ENCODE results near the gene SH2B3. TPM values are rescaled to one million over a fixed set of nuclear protein-coding genes. Genes with fewer than 3 reads are reported as not detected.
A peak's percentile ranks its signal among the peaks of the same experiment; 100 is the strongest.

The SH2B3 gene
- total and polyA plus RNA-seq, 2 donors (not counting 3 experiments of a cell fraction or from before 2014, with no cell fraction given), result 63.1 to 97.9 TPM

- Histone ChIP-seq H3K79me2 (ENCODE audit: control insufficient read depth, insufficient read depth, low read length) (no peaks in the 10 kb centered on the region), H3K4me1 (ENCODE audit: control insufficient read depth, extremely low read depth, insufficient read depth, low read length) (no peaks in the 10 kb centered on the region), H3K4me3 (replicated peaks in 1 of 3; ENCODE audit: insufficient read depth in 1 of 3, low read depth in 1 of 3, low read length in 3 of 3) (no peak overlapping the region), H3K36me3 (ENCODE audit: control insufficient read depth in 2 of 2, extremely low read depth in 1 of 2, insufficient read depth in 2 of 2, low read length in 2 of 2) (peaks cover 2 to 4% of the 10 kb centered on the region in 2 experiments), H3K4me2 (ENCODE audit: insufficient read depth, low read length) (no peak overlapping the region), H3K27me3 (ENCODE audit: control insufficient read depth in 2 of 2, insufficient read depth in 2 of 2, low read length in 2 of 2) (no peaks in the 10 kb centered on the region), H3K9me3 (replicated peaks; ENCODE audit: control insufficient read depth, insufficient read depth, low read length) (no peaks in the 10 kb centered on the region), H3K27ac (ENCODE audit: insufficient read depth, low read depth, low read length) (no peak overlapping the region), H2AFZ (ENCODE audit: low read depth, low read length) (no peak overlapping the region), H3K9ac (replicated peaks; ENCODE audit: extremely low read depth, insufficient read depth, low read length) (no peak overlapping the region), H4K20me1 (replicated peaks; ENCODE audit: control insufficient read depth, extremely low read depth, insufficient read depth, low read length) (no peaks in the 10 kb centered on the region), H3K9me1 (replicated peaks; ENCODE audit: control insufficient read depth, extremely low read depth, insufficient read depth, low read length) (no peaks in the 10 kb centered on the region)
- CTCF ChIA-PET, result interaction anchor here (0.7 to 3.9 kb wide), 5 partner anchors 9 to 65 kb away, joined by 3 to 23 read pairs (median 4); no protein-coding TSS in a partner anchor
- no TSS peak for BruUV-seq (replicated peaks)
- no peak for FAIRE-seq
- intact Hi-C loops (cut with micrococcal nuclease) (no loop called here), dilution Hi-C loops (cut with MboI; ENCODE audit: extremely low pct_ligation_motif_present, low sequenced_read_pairs) (no loop called here)
- TF ChIP-seq FOS (IDR thresholded peaks at IDR 0.05; ENCODE audit: borderline replicate concordance, insufficient read depth, low read length) (no peak), MYC (IDR thresholded peaks at IDR 0.05; ENCODE audit: low read depth, low read length) (no peak), POLR2A (IDR thresholded peaks at IDR 0.05; ENCODE audit: low read depth, low read length) (no peak)
- POLR2A ChIA-PET, result no interaction called here
- no peak for DNase-seq (ENCODE audit: low read depth, low spot score)
These were observed 56.6 kb downstream of the SH2B3 start for GRCh38 chr12:111462210-111462769.

GRCh38 chr12:111467092-111467856 is 61.6 kb downstream of the SH2B3 start:
- BruUV-seq (replicated peaks), result no TSS peak
- POLR2A ChIA-PET, result no interaction called here
- intact Hi-C loops (cut with micrococcal nuclease), result no loop called here
- dilution Hi-C loops (cut with MboI; ENCODE audit: extremely low pct_ligation_motif_present, low sequenced_read_pairs), result no loop called here
- Histone ChIP-seq H3K27ac (ENCODE audit: insufficient read depth, low read depth, low read length) (peak overlapping the region; percentile 9), H4K20me1 (replicated peaks; ENCODE audit: control insufficient read depth, extremely low read depth, insufficient read depth, low read length) (no peaks in the 10 kb centered on the region), H3K79me2 (ENCODE audit: control insufficient read depth, insufficient read depth, low read length) (no peaks in the 10 kb centered on the region), H3K27me3 (ENCODE audit: control insufficient read depth in 2 of 2, insufficient read depth in 2 of 2, low read length in 2 of 2) (no peaks in the 10 kb centered on the region), H3K9me1 (replicated peaks; ENCODE audit: control insufficient read depth, extremely low read depth, insufficient read depth, low read length) (no peaks in the 10 kb centered on the region), H3K4me3 (replicated peaks in 1 of 3; ENCODE audit: insufficient read depth in 1 of 3, low read depth in 1 of 3, low read length in 3 of 3) (no peak overlapping the region), H3K9me3 (replicated peaks; ENCODE audit: control insufficient read depth, insufficient read depth, low read length) (no peaks in the 10 kb centered on the region), H3K9ac (replicated peaks; ENCODE audit: extremely low read depth, insufficient read depth, low read length) (no peak overlapping the region), H3K36me3 (ENCODE audit: control insufficient read depth in 2 of 2, extremely low read depth in 1 of 2, insufficient read depth in 2 of 2, low read length in 2 of 2) (peaks cover 0 to 13% of the 10 kb centered on the region in 2 experiments), H3K4me1 (ENCODE audit: control insufficient read depth, extremely low read depth, insufficient read depth, low read length) (peaks cover 3% of the 10 kb centered on the region), H3K4me2 (ENCODE audit: insufficient read depth, low read length) (no peak overlapping the region), H2AFZ (ENCODE audit: low read depth, low read length) (no peak overlapping the region)
- TF ChIP-seq POLR2AphosphoS5 (IDR thresholded peaks at IDR 0.05; ENCODE audit: insufficient read depth, low read depth, low read length), result no peak
- TF ChIP-seq MYC (IDR thresholded peaks at IDR 0.05; ENCODE audit: low read depth, low read length), result no peak
- TF ChIP-seq MAX (IDR thresholded peaks at IDR 0.05; ENCODE audit: insufficient read depth, insufficient read length), result no peak
- no peak for TF ChIP-seq FOS (IDR thresholded peaks at IDR 0.05; ENCODE audit: borderline replicate concordance, insufficient read depth, low read length)
- no peak for TF ChIP-seq EZH2 (IDR thresholded peaks at IDR 0.05; ENCODE audit: borderline replicate concordance, low read depth, low read length, severe bottlenecking)
- no peak for TF ChIP-seq CTCF (IDR thresholded peaks at IDR 0.05; ENCODE audit: extremely low read depth in 1 of 2, insufficient read depth in 1 of 2, low read depth in 1 of 2, low read length in 2 of 2)
- no peak for TF ChIP-seq POLR2A (IDR thresholded peaks at IDR 0.05; ENCODE audit: low read depth, low read length)
- no peak for TF ChIP-seq GATA2 (IDR thresholded peaks at IDR 0.05; ENCODE audit: insufficient read depth, insufficient read length, low read depth, low read length)
- TF ChIP-seq JUN (IDR thresholded peaks at IDR 0.05; ENCODE audit: borderline replicate concordance, insufficient read depth, insufficient read length, low read depth), result no peak
- CTCF ChIA-PET, result interaction anchor here (0.6 to 1.2 kb wide), 4 partner anchors 16 to 294 kb away, joined by 3 read pairs; no protein-coding TSS in a partner anchor
- FAIRE-seq (no peak), DNase-seq (ENCODE audit: low read depth, low spot score) (peak; percentile 71)

Measured in endothelial cell of umbilical vein (primary cell).